ENCODE measurements around the gene CDK14. TPM values are rescaled to one million over a fixed set of nuclear protein-coding genes. Genes with fewer than 3 reads are reported as not detected.
A peak's percentile ranks its signal among the peaks of the same experiment; 100 is the strongest.

The CDK14 gene
- total RNA-seq, 1 experiment from 2014 or later = 57.9 TPM

- TF ChIP-seq, protein P1, sequence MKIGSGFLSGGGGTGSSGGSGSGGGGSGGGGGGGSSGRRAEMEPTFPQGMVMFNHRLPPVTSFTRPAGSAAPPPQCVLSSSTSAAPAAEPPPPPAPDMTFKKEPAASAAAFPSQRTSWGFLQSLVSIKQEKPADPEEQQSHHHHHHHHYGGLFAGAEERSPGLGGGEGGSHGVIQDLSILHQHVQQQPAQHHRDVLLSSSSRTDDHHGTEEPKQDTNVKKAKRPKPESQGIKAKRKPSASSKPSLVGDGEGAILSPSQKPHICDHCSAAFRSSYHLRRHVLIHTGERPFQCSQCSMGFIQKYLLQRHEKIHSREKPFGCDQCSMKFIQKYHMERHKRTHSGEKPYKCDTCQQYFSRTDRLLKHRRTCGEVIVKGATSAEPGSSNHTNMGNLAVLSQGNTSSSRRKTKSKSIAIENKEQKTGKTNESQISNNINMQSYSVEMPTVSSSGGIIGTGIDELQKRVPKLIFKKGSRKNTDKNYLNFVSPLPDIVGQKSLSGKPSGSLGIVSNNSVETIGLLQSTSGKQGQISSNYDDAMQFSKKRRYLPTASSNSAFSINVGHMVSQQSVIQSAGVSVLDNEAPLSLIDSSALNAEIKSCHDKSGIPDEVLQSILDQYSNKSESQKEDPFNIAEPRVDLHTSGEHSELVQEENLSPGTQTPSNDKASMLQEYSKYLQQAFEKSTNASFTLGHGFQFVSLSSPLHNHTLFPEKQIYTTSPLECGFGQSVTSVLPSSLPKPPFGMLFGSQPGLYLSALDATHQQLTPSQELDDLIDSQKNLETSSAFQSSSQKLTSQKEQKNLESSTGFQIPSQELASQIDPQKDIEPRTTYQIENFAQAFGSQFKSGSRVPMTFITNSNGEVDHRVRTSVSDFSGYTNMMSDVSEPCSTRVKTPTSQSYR (CRISPR knock-in tag; IDR thresholded peaks at IDR 0.05) = no peak
- TF ChIP-seq PRDM15 (CRISPR knock-in tag; IDR thresholded peaks at IDR 0.05) (no peak), NR2C2 (CRISPR knock-in tag; IDR thresholded peaks at IDR 0.05) (no peak)
- TF ChIP-seq, protein P2, sequence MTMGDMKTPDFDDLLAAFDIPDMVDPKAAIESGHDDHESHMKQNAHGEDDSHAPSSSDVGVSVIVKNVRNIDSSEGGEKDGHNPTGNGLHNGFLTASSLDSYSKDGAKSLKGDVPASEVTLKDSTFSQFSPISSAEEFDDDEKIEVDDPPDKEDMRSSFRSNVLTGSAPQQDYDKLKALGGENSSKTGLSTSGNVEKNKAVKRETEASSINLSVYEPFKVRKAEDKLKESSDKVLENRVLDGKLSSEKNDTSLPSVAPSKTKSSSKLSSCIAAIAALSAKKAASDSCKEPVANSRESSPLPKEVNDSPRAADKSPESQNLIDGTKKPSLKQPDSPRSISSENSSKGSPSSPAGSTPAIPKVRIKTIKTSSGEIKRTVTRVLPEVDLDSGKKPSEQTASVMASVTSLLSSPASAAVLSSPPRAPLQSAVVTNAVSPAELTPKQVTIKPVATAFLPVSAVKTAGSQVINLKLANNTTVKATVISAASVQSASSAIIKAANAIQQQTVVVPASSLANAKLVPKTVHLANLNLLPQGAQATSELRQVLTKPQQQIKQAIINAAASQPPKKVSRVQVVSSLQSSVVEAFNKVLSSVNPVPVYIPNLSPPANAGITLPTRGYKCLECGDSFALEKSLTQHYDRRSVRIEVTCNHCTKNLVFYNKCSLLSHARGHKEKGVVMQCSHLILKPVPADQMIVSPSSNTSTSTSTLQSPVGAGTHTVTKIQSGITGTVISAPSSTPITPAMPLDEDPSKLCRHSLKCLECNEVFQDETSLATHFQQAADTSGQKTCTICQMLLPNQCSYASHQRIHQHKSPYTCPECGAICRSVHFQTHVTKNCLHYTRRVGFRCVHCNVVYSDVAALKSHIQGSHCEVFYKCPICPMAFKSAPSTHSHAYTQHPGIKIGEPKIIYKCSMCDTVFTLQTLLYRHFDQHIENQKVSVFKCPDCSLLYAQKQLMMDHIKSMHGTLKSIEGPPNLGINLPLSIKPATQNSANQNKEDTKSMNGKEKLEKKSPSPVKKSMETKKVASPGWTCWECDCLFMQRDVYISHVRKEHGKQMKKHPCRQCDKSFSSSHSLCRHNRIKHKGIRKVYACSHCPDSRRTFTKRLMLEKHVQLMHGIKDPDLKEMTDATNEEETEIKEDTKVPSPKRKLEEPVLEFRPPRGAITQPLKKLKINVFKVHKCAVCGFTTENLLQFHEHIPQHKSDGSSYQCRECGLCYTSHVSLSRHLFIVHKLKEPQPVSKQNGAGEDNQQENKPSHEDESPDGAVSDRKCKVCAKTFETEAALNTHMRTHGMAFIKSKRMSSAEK (CRISPR knock-in tag; IDR thresholded peaks at IDR 0.05; ENCODE audit: borderline replicate concordance) = no peak
Observed at GRCh38 chr7:90777886-90778285, 181.8 kb downstream of the CDK14 start (continued).

GRCh38 chr7:90788052-90788451, 191.9 kb downstream of the CDK14 start:
- ChIA-PET CTCF (no interaction called here), POLR2A (no interaction called here)
- H3K27ac Mint-ChIP-seq = peak overlapping the region; percentile 5; the same call in 1 of the 2 replicates
- H3K4me1 Mint-ChIP-seq = peaks cover 5% of the 10 kb centered on the region
- TF ChIP-seq ZNF671 (CRISPR knock-in tag; IDR thresholded peaks at IDR 0.05) (no peak), KAT7 (CRISPR knock-in tag; IDR thresholded peaks at IDR 0.05; ENCODE audit: borderline replicate concordance) (no peak), ZNF121 (CRISPR knock-in tag; IDR thresholded peaks at IDR 0.05) (no peak), NFYB (CRISPR knock-in tag; conservative IDR thresholded peaks at IDR 0.05; ENCODE audit: low read depth) (no peak)
- TF ChIP-seq, protein P3, sequence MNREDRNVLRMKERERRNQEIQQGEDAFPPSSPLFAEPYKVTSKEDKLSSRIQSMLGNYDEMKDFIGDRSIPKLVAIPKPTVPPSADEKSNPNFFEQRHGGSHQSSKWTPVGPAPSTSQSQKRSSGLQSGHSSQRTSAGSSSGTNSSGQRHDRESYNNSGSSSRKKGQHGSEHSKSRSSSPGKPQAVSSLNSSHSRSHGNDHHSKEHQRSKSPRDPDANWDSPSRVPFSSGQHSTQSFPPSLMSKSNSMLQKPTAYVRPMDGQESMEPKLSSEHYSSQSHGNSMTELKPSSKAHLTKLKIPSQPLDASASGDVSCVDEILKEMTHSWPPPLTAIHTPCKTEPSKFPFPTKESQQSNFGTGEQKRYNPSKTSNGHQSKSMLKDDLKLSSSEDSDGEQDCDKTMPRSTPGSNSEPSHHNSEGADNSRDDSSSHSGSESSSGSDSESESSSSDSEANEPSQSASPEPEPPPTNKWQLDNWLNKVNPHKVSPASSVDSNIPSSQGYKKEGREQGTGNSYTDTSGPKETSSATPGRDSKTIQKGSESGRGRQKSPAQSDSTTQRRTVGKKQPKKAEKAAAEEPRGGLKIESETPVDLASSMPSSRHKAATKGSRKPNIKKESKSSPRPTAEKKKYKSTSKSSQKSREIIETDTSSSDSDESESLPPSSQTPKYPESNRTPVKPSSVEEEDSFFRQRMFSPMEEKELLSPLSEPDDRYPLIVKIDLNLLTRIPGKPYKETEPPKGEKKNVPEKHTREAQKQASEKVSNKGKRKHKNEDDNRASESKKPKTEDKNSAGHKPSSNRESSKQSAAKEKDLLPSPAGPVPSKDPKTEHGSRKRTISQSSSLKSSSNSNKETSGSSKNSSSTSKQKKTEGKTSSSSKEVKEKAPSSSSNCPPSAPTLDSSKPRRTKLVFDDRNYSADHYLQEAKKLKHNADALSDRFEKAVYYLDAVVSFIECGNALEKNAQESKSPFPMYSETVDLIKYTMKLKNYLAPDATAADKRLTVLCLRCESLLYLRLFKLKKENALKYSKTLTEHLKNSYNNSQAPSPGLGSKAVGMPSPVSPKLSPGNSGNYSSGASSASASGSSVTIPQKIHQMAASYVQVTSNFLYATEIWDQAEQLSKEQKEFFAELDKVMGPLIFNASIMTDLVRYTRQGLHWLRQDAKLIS (CRISPR knock-in tag; IDR thresholded peaks at IDR 0.05; ENCODE audit: borderline replicate concordance) = no peak
- TF ChIP-seq, protein P4, sequence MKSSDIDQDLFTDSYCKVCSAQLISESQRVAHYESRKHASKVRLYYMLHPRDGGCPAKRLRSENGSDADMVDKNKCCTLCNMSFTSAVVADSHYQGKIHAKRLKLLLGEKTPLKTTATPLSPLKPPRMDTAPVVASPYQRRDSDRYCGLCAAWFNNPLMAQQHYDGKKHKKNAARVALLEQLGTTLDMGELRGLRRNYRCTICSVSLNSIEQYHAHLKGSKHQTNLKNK (CRISPR knock-in tag; IDR thresholded peaks at IDR 0.05) = no peak
- H3K4me3 Mint-ChIP-seq = no peak overlapping the region
- no peak for DNase-seq (ENCODE audit: low spot score)
- H3K27me3 Mint-ChIP-seq (ENCODE audit: low read depth) = no peaks in the 10 kb centered on the region
- H3K36me3 Mint-ChIP-seq = peaks cover 25% of the 10 kb centered on the region
- peaks cover 26% of the 10 kb centered on the region for H3K9me3 Mint-ChIP-seq
- ATAC-seq = peak; percentile 30; the same call in 1 of the 2 replicates
